Endothelial cell of umbilical vein (primary cell): Measurements from ENCODE around the gene AFG3L2. TPM values are rescaled to one million over a fixed set of nuclear protein-coding genes. Genes with fewer than 3 reads are reported as not detected.

Source experiments
- BruUV-seq: library from RNA; stranded (reverse); fragments of 400-500 nt; replicated peaks from 2 replicates; lab custom pipeline; 2021; lab: Mats Ljungman, UMichigan
- CTCF ChIA-PET: fragments of 300-600, 350-600 bp; sonication (Branson Sonifier 250); formaldehyde crosslinking; loops from one replicate; lab custom pipeline; 2021; ENCODE audit warnings: antibody characterized with exemption, inconsistent platforms; lab: Charles Lee
- POLR2A ChIA-PET: fragments of 300-600, 350-600 bp; sonication (Branson Sonifier 250); formaldehyde crosslinking; loops from one replicate; lab custom pipeline; 2021; ENCODE audit warnings: antibody characterized with exemption, inconsistent platforms; lab: Charles Lee
- DNase-seq: peaks from one replicate; pipeline ENCODE4 v3.0.0-alpha.2; 2011; ENCODE audit warnings: low read depth, low spot score
- FAIRE-seq: peaks from 2 replicates; lab custom pipeline; 2011; peaks lifted over from hg19 to GRCh38; lab: Jason Lieb, UNC
- H2AFZ ChIP-seq: 2 replicates; pipeline ENCODE4 v1.6.0; 2012; ENCODE audit warnings: low read depth, low read length, control low read depth, inconsistent platforms
- H3K27ac ChIP-seq: 2 replicates; pipeline ENCODE4 v1.5.1; 2011; ENCODE audit warnings: low read depth, mild to moderate bottlenecking, control low read depth, low read length, moderate library complexity; ENCODE audit not compliant: insufficient read depth
- H3K27me3 ChIP-seq, 2 experiments: 2 replicates each; pipeline versions ENCODE4 v1.6.0 to v1.6.1; 2011; ENCODE audit warnings: low read length in 2 of 2, mixed read lengths in 1 of 2; ENCODE audit not compliant: control insufficient read depth in 2 of 2, insufficient read depth in 2 of 2
- H3K36me3 ChIP-seq, 2 experiments: 2 replicates in 1 of 2; 3 replicates in 1 of 2; pipeline ENCODE4 v1.5.1; 2011; ENCODE audit warnings: low read length in 2 of 2, mild to moderate bottlenecking in 1 of 2, moderate library complexity in 1 of 2; ENCODE audit not compliant: control insufficient read depth in 2 of 2, insufficient read depth in 2 of 2; ENCODE audit errors: extremely low read depth in 1 of 2
- H3K4me1 ChIP-seq: 3 replicates; pipeline ENCODE4 v1.5.1; 2011; ENCODE audit warnings: mild to moderate bottlenecking, low read length; ENCODE audit not compliant: control insufficient read depth, insufficient read depth; ENCODE audit errors: extremely low read depth
- H3K4me2 ChIP-seq: 2 replicates; pipeline ENCODE4 v1.6.1; 2011; ENCODE audit warnings: low read length, control low read depth, mixed read lengths; ENCODE audit not compliant: insufficient read depth
- H3K4me3 ChIP-seq, 3 experiments: fragments of 200-600 bp in 1 of 3; sonication (generic), shearing (Covaris generic) in 1 of 3; replicated peaks in 1 of 3; 2 replicates each; pipeline ENCODE4 v1.5.1; 2011 to 2016; ENCODE audit warnings: control low read depth in 3 of 3, low read length in 3 of 3, mild to moderate bottlenecking in 2 of 3, inconsistent platforms in 1 of 3, low read depth in 1 of 3, moderate library complexity in 1 of 3; ENCODE audit not compliant: insufficient read depth in 1 of 3
- H3K79me2 ChIP-seq: 2 replicates; pipeline ENCODE4 v1.6.0; 2012; ENCODE audit warnings: low read length, inconsistent platforms; ENCODE audit not compliant: control insufficient read depth, insufficient read depth
- H3K9ac ChIP-seq: replicated peaks from 2 replicates; pipeline ENCODE3; 2011; ENCODE audit warnings: low read length, control low read depth; ENCODE audit not compliant: insufficient read depth; ENCODE audit errors: extremely low read depth
- H3K9me1 ChIP-seq: replicated peaks from 3 replicates; pipeline ENCODE4 v1.6.0; 2011; ENCODE audit warnings: mild to moderate bottlenecking, low read length; ENCODE audit not compliant: control insufficient read depth, insufficient read depth; ENCODE audit errors: extremely low read depth
- H3K9me3 ChIP-seq: replicated peaks from 2 replicates; pipeline ENCODE4 v1.5.1; 2012; ENCODE audit warnings: low read length, inconsistent platforms; ENCODE audit not compliant: control insufficient read depth, insufficient read depth
- H4K20me1 ChIP-seq: replicated peaks from 2 replicates; pipeline ENCODE3; 2011; ENCODE audit warnings: mild to moderate bottlenecking, low read length; ENCODE audit not compliant: control insufficient read depth, insufficient read depth; ENCODE audit errors: extremely low read depth
- CTCF ChIP-seq, 2 donors: IDR thresholded peaks; 1 replicate in 1 of 2; 2 replicates in 1 of 2; pipeline ENCODE4 v1.5.1; 2011; ENCODE audit warnings: low read length in 2 of 2, mild to moderate bottlenecking in 2 of 2, moderate library complexity in 2 of 2, control low read depth in 1 of 2, inconsistent platforms in 1 of 2, low read depth in 1 of 2; ENCODE audit not compliant: insufficient read depth in 1 of 2; ENCODE audit errors: extremely low read depth in 1 of 2
- EZH2 ChIP-seq: IDR thresholded peaks from 2 replicates; pipeline ENCODE4 v1.6.1; 2012; ENCODE audit warnings: borderline replicate concordance, low read depth, mild to moderate bottlenecking, moderate library complexity, low read length, inconsistent platforms; ENCODE audit not compliant: severe bottlenecking
- FOS ChIP-seq: IDR thresholded peaks from 2 replicates; pipeline ENCODE4 v1.6.1; 2011; ENCODE audit warnings: mild to moderate bottlenecking, low read length, moderate library complexity, borderline replicate concordance; ENCODE audit not compliant: insufficient read depth
- GATA2 ChIP-seq: IDR thresholded peaks from 2 replicates; pipeline ENCODE4 v1.7.0; 2011; ENCODE audit warnings: low read depth, mild to moderate bottlenecking, moderate library complexity, mixed read lengths, low read length; ENCODE audit not compliant: insufficient read length, insufficient read depth
- JUN ChIP-seq: IDR thresholded peaks from 2 replicates; pipeline ENCODE4 v1.6.1; 2011; ENCODE audit warnings: borderline replicate concordance, low read depth; ENCODE audit not compliant: insufficient read length, insufficient read depth
- MAX ChIP-seq: IDR thresholded peaks from 2 replicates; pipeline ENCODE4 v1.6.1; 2011; ENCODE audit not compliant: insufficient read depth, insufficient read length
- MYC ChIP-seq: IDR thresholded peaks from one replicate; pipeline ENCODE4 v1.6.1; 2011; ENCODE audit warnings: mild to moderate bottlenecking, low read depth, low read length
- POLR2A ChIP-seq: IDR thresholded peaks from 2 replicates; pipeline ENCODE4 v1.6.1; 2012; ENCODE audit warnings: low read depth, mild to moderate bottlenecking, control low read depth, low read length
- POLR2AphosphoS5 ChIP-seq: IDR thresholded peaks from 2 replicates; pipeline ENCODE4 v1.6.1; 2012; ENCODE audit warnings: low read depth, mild to moderate bottlenecking, control low read depth, low read length, moderate library complexity; ENCODE audit not compliant: insufficient read depth
- dilution Hi-C: fragments of 300-500 bp; cut with MboI; formaldehyde crosslinking; loops from one replicate; pipeline ENCODE4 v1.15.0; 2019; ENCODE audit warnings: low sequenced_read_pairs; ENCODE audit not compliant: extremely low pct_ligation_motif_present
- intact Hi-C: fragments of 100-400 bp; cut with micrococcal nuclease; formaldehyde crosslinking; loops from one replicate; pipeline ENCODE4 v1.10.0; 2022
- polyA plus RNA-seq, 4 experiments: library from polyadenylated mRNA; depleted of rRNA in 3 of 4; stranded (reverse) in 3 of 4; unstranded in 1 of 4; fragments of >200 nt; gene quantifications; 2 replicates each; pipeline versions ENCODE4 v1.2.1 to v1.2.3, GENCODE V29; 2011 to 2012; ENCODE audit warnings: missing spikeins in 1 of 4
- total RNA-seq: library from RNA; stranded (reverse); gene quantifications from 2 replicates; pipeline ENCODE4 v1.2.3, GENCODE V29; 2021

The AFG3L2 gene
- total and polyA plus RNA-seq, 2 donors (not counting 3 experiments of a cell fraction or from before 2014, with no cell fraction given) = 19.3 to 42.4 TPM

GRCh38 chr18:12352188-12352587, 24.8 kb downstream of the AFG3L2 start:
- H4K20me1 ChIP-seq = no peaks in the 10 kb centered on the region
- no peak for TF ChIP-seq MYC
- TF ChIP-seq CTCF (IDR thresholded peaks at IDR 0.05; ENCODE audit: extremely low read depth in 1 of 2, insufficient read depth in 1 of 2, low read depth in 1 of 2, low read length in 2 of 2) = no peak
- TF ChIP-seq GATA2 = no peak
- TF ChIP-seq MAX = no peak
- TF ChIP-seq POLR2AphosphoS5 = no peak
- TF ChIP-seq JUN = no peak
- TF ChIP-seq EZH2 = no peak
- no peak for TF ChIP-seq POLR2A
- TF ChIP-seq FOS = no peak
- H3K9ac ChIP-seq = no peak overlapping the region
- dilution Hi-C loops (no loop called here), intact Hi-C loops (no loop called here)
- H3K4me3 ChIP-seq = no peak overlapping the region
- H3K4me1 ChIP-seq = no peaks in the 10 kb centered on the region
- no peaks in the 10 kb centered on the region for H3K27me3 ChIP-seq
- no TSS peak for BruUV-seq
- H3K9me1 ChIP-seq = no peaks in the 10 kb centered on the region
- POLR2A ChIA-PET = interaction anchor here (0.5 kb wide), 1 partner anchor 19 kb away, joined by 5 read pairs; no protein-coding TSS in a partner anchor
- no peak overlapping the region for H3K4me2 ChIP-seq
- no peaks in the 10 kb centered on the region for H3K79me2 ChIP-seq
- no peaks in the 10 kb centered on the region for H3K9me3 ChIP-seq
- DNase-seq = no peak
- peaks cover 10 to 13% of the 10 kb centered on the region in 2 experiments for H3K36me3 ChIP-seq
- no peak for FAIRE-seq
- CTCF ChIA-PET = interaction anchor here (1.5 to 1.9 kb wide), 3 partner anchors 8 to 24 kb away, joined by 3 to 4 read pairs (median 3); no protein-coding TSS in a partner anchor
- H2AFZ ChIP-seq = no peak overlapping the region
- no peak overlapping the region for H3K27ac ChIP-seq
